Progenitor cell of endocrine pancreas (in vitro differentiated cells): ENCODE data around the gene CELSR1. TPM values are rescaled to one million over a fixed set of nuclear protein-coding genes. Genes with fewer than 3 reads are reported as not detected.

Source experiments
- DNase-seq: peaks from one replicate; pipeline ENCODE4 v3.0.0; 2021; ENCODE audit warnings: low spot score; ENCODE audit not compliant: unreplicated experiment
- H3K27ac Mint-ChIP-seq: 2 replicates; pipeline ENCODE4 v1.8.0; 2021; ENCODE audit warnings: mild to moderate bottlenecking, moderate library complexity, mixed read lengths
- H3K27me3 Mint-ChIP-seq: 2 replicates; pipeline ENCODE4 v1.8.0; 2021; ENCODE audit warnings: mixed read lengths
- H3K36me3 Mint-ChIP-seq: 2 replicates; pipeline ENCODE4 v1.8.0; 2022; ENCODE audit warnings: mixed read lengths; ENCODE audit not compliant: insufficient read depth
- H3K4me1 Mint-ChIP-seq: 2 replicates; pipeline ENCODE4 v1.8.0; 2021; ENCODE audit warnings: low read depth, mixed read lengths
- H3K4me3 Mint-ChIP-seq: 2 replicates; pipeline ENCODE4 v1.8.0; 2021; ENCODE audit warnings: low read depth, mild to moderate bottlenecking, moderate library complexity, mixed read lengths
- H3K9me3 Mint-ChIP-seq: 2 replicates; pipeline ENCODE4 v1.8.0; 2021; ENCODE audit warnings: low read depth, mixed read lengths
- CTCF ChIP-seq: fragments of 200-600 bp; sonication (generic); IDR thresholded peaks from one replicate; pipeline ENCODE4 v1.5.0; 2021; ENCODE audit warnings: antibody characterized with exemption, mild to moderate bottlenecking; ENCODE audit not compliant: unreplicated experiment
- total RNA-seq: library from RNA; stranded (reverse); gene quantifications from 2 replicates; pipeline ENCODE4 v1.2.1, GENCODE V29; 2021

Gene CELSR1
- total RNA-seq, 1 donor from 2014 or later: 20.9 TPM

GRCh38 chr22:46509416-46510089, 27.9 kb downstream of the CELSR1 start:
- Mint-ChIP-seq H3K4me3 (no peak overlapping the region), H3K27me3 (no peaks in the 10 kb centered on the region), H3K36me3 (no peaks in the 10 kb centered on the region), H3K27ac (no peak overlapping the region), H3K9me3 (no peaks in the 10 kb centered on the region), H3K4me1 (peaks cover 2% of the 10 kb centered on the region)
- TF ChIP-seq CTCF: no peak
- no peak for DNase-seq

- H3K27me3 Mint-ChIP-seq: no peaks in the 10 kb centered on the region
- H3K9me3 Mint-ChIP-seq: no peaks in the 10 kb centered on the region
- peaks cover 2% of the 10 kb centered on the region for H3K4me1 Mint-ChIP-seq
- no peak for DNase-seq
- no peak for TF ChIP-seq CTCF
- no peak overlapping the region for H3K4me3 Mint-ChIP-seq
- no peaks in the 10 kb centered on the region for H3K36me3 Mint-ChIP-seq
- no peak overlapping the region for H3K27ac Mint-ChIP-seq
Observed at GRCh38 chr22:46508491-46508999, 28.9 kb downstream of the CELSR1 start.

- no peak for DNase-seq
- H3K4me3 Mint-ChIP-seq: no peak overlapping the region
- peaks cover 2% of the 10 kb centered on the region for H3K4me1 Mint-ChIP-seq
- no peak for TF ChIP-seq CTCF
- H3K36me3 Mint-ChIP-seq: no peaks in the 10 kb centered on the region
- peaks cover 3% of the 10 kb centered on the region for H3K27me3 Mint-ChIP-seq
- H3K9me3 Mint-ChIP-seq: no peaks in the 10 kb centered on the region
- no peak overlapping the region for H3K27ac Mint-ChIP-seq
Observed at GRCh38 chr22:46507451-46508425, 29.7 kb downstream of the CELSR1 start.

- no peak for TF ChIP-seq CTCF
- H3K27me3 Mint-ChIP-seq: peaks cover 9% of the 10 kb centered on the region
- peaks cover 9% of the 10 kb centered on the region for H3K4me1 Mint-ChIP-seq
- H3K27ac Mint-ChIP-seq: no peak overlapping the region
- no peak for DNase-seq
- no peaks in the 10 kb centered on the region for H3K36me3 Mint-ChIP-seq
- H3K9me3 Mint-ChIP-seq: no peaks in the 10 kb centered on the region
- H3K4me3 Mint-ChIP-seq: no peak overlapping the region
Observed at GRCh38 chr22:46504584-46504983, 32.8 kb downstream of the CELSR1 start.

- H3K4me1 Mint-ChIP-seq: peaks cover 11% of the 10 kb centered on the region
- H3K27me3 Mint-ChIP-seq: peaks cover 9% of the 10 kb centered on the region
- no peaks in the 10 kb centered on the region for H3K36me3 Mint-ChIP-seq
- peak overlapping the region; percentile 54 for H3K27ac Mint-ChIP-seq
- no peak for TF ChIP-seq CTCF
- no peak overlapping the region for H3K4me3 Mint-ChIP-seq
- H3K9me3 Mint-ChIP-seq: no peaks in the 10 kb centered on the region
- no peak for DNase-seq
Observed at GRCh38 chr22:46502440-46503175, 34.8 kb downstream of the CELSR1 start.
